DOHH2 (cell line): ENCODE measurements around the gene TCEAL8.
"Not testable (repeated sequence)": the region's sequence is repeated elsewhere in the genome, so short reads cannot be mapped to it uniquely, and the experiment has no call there.

Experiments
- H3F3A ChIP-seq: fragments of 200-600 bp; sonication (generic), shearing (Covaris generic); 2 replicates; pipeline ENCODE4 v1.6.0; 2016; ENCODE audit warnings: antibody characterized with exemption, mild to moderate bottlenecking; ENCODE audit not compliant: control insufficient read depth, insufficient read depth
- H3K27ac ChIP-seq: fragments of 200-600 bp; sonication (generic); 2 replicates; pipeline ENCODE4 v1.5.1; 2014; ENCODE audit warnings: low read depth, mild to moderate bottlenecking, low read length, moderate library complexity
- H3K27me3 ChIP-seq: fragments of 200-600 bp; sonication (generic); 2 replicates; pipeline ENCODE4 v1.6.1; 2014; ENCODE audit warnings: mild to moderate bottlenecking, low read length, mixed read lengths; ENCODE audit not compliant: control insufficient read depth
- H3K36me3 ChIP-seq: fragments of 200-600 bp; sonication (generic); 2 replicates; pipeline ENCODE4 v1.6.1; 2014; ENCODE audit warnings: mild to moderate bottlenecking, low read length, moderate library complexity, mixed read lengths; ENCODE audit not compliant: control insufficient read depth
- H3K4me1 ChIP-seq: fragments of 200-600 bp; sonication (generic); 2 replicates; pipeline ENCODE4 v1.6.1; 2014; ENCODE audit warnings: mild to moderate bottlenecking, low read length, mixed read lengths; ENCODE audit not compliant: control insufficient read depth
- H3K4me2 ChIP-seq: fragments of 200-600 bp; sonication (generic); 2 replicates; pipeline ENCODE4 v1.6.0; 2014; ENCODE audit warnings: mild to moderate bottlenecking, low read length, moderate library complexity
- H3K4me3 ChIP-seq: fragments of 200-600 bp; sonication (generic); 2 replicates; pipeline ENCODE4 v1.5.1; 2014; ENCODE audit warnings: mild to moderate bottlenecking, low read length, mixed read lengths
- H3K79me2 ChIP-seq: fragments of 200-600 bp; sonication (generic); 2 replicates; pipeline ENCODE4 v1.6.1; 2014; ENCODE audit warnings: mild to moderate bottlenecking, low read length, mixed read lengths; ENCODE audit not compliant: control insufficient read depth
- H3K9me2 ChIP-seq: fragments of 200-600 bp; sonication (generic); replicated peaks from 2 replicates; pipeline ENCODE4 v1.6.1; 2014; ENCODE audit warnings: mild to moderate bottlenecking, low read length, mixed read lengths; ENCODE audit not compliant: control insufficient read depth
- H3K9me3 ChIP-seq: fragments of 200-600 bp; sonication (generic); 2 replicates; pipeline ENCODE4 v1.6.1; 2014; ENCODE audit warnings: antibody characterized with exemption, low read length, mixed read lengths; ENCODE audit not compliant: control insufficient read depth, insufficient read depth
- H4K20me1 ChIP-seq: fragments of 200-600 bp; sonication (generic); 2 replicates; pipeline ENCODE4 v1.6.0; 2014; ENCODE audit warnings: low read depth, mild to moderate bottlenecking, antibody characterized with exemption, low read length, moderate library complexity; ENCODE audit not compliant: control insufficient read depth, insufficient read depth
- CTCF ChIP-seq: fragments of 200-600 bp; sonication (generic); IDR thresholded peaks from one replicate; pipeline ENCODE4 v1.5.1; 2014; ENCODE audit warnings: antibody characterized with exemption, mild to moderate bottlenecking, low read depth, low read length; ENCODE audit not compliant: poor library complexity, severe bottlenecking
- EZH2phosphoT487 ChIP-seq: fragments of 200-600 bp; sonication (generic); IDR thresholded peaks from 2 replicates; pipeline ENCODE4 v1.6.1; 2017; ENCODE audit warnings: borderline replicate concordance, mild to moderate bottlenecking, antibody characterized with exemption, low read length, moderate library complexity, mixed read lengths

TCEAL8 gene

GRCh38 chrX:103234869-103235268 is 20.1 kb downstream of the TCEAL8 start:
- Histone ChIP-seq H3K9me3 (no peaks in the 10 kb centered on the region), H3K27me3 (no peaks in the 10 kb centered on the region), H3K79me2 (no peaks in the 10 kb centered on the region), H3K27ac (no peak overlapping the region), H3K9me2 (no peaks in the 10 kb centered on the region), H3K4me1 (no peaks in the 10 kb centered on the region), H3K36me3 (no peaks in the 10 kb centered on the region), H3K4me2 (no peak overlapping the region), H4K20me1 (no peaks in the 10 kb centered on the region), H3K4me3 (no peak overlapping the region), H3F3A (no peaks in the 10 kb centered on the region)
- TF ChIP-seq CTCF: no peak
- TF ChIP-seq EZH2phosphoT487: no peak

- no peak overlapping the region for H3K27ac ChIP-seq
- H4K20me1 ChIP-seq: no peaks in the 10 kb centered on the region
- H3K27me3 ChIP-seq: no peaks in the 10 kb centered on the region
- no peak overlapping the region for H3K4me2 ChIP-seq
- no peaks in the 10 kb centered on the region for H3F3A ChIP-seq
- no peak for TF ChIP-seq CTCF
- no peak for TF ChIP-seq EZH2phosphoT487
- H3K4me3 ChIP-seq: no peak overlapping the region
- no peaks in the 10 kb centered on the region for H3K36me3 ChIP-seq
- no peaks in the 10 kb centered on the region for H3K9me2 ChIP-seq
- no peaks in the 10 kb centered on the region for H3K79me2 ChIP-seq
- no peaks in the 10 kb centered on the region for H3K4me1 ChIP-seq
- H3K9me3 ChIP-seq: no peaks in the 10 kb centered on the region
Measured at GRCh38 chrX:103233263-103233662, 21.7 kb downstream of the TCEAL8 start.

- not testable (repeated sequence) for H3K27me3 ChIP-seq, H3F3A ChIP-seq, H3K9me2 ChIP-seq, H3K27ac ChIP-seq, H3K9me3 ChIP-seq, H4K20me1 ChIP-seq, H3K36me3 ChIP-seq, H3K79me2 ChIP-seq, H3K4me3 ChIP-seq, H3K4me1 ChIP-seq, H3K4me2 ChIP-seq
Measured at GRCh38 chrX:103225918-103226317, 29.0 kb downstream of the TCEAL8 start.

GRCh38 chrX:103220511-103221323 is 34.2 kb downstream of the TCEAL8 start:
- Histone ChIP-seq H3K4me2 (no peak overlapping the region), H4K20me1 (no peaks in the 10 kb centered on the region), H3K79me2 (no peaks in the 10 kb centered on the region), H3F3A (no peaks in the 10 kb centered on the region), H3K4me3 (no peak overlapping the region), H3K27ac (no peak overlapping the region), H3K27me3 (no peaks in the 10 kb centered on the region), H3K36me3 (no peaks in the 10 kb centered on the region), H3K4me1 (no peaks in the 10 kb centered on the region), H3K9me3 (no peaks in the 10 kb centered on the region), H3K9me2 (no peaks in the 10 kb centered on the region)
- no peak for TF ChIP-seq EZH2phosphoT487
- TF ChIP-seq CTCF: no peak
